Activated naive CD4-positive, alpha-beta T cell treated with anti-CD3 and anti-CD28 coated beads, Interleukin-2, amount 50 U/mL, for 16 hours (primary cell): ENCODE results near the gene DNLZ.

Experiments used
- DNase-seq: peaks from one replicate; pipeline ENCODE4 v3.0.0-alpha.2; 2020

DNLZ gene

DNA sequence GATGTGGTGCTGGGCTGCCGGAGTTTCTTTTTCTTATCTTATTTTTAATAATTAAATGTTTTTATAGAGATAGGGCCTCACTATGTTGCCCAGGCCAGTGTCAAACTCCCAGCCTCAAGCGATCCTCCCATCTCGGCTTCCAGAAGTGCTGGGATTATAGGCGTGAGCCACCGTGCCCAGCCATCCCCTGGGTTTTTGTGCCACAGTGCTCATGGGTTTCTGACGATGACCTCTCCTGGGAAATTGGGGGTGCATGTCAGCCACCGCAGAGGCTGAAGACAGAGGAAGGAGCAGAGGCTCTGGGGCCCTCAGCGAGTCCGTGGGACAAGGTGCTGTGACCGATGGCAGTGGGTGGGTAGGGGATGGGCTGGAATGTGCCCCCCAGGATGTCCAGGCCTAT is 21.8 kb downstream of the DNLZ start:
- DNase-seq: no peak

DNA sequence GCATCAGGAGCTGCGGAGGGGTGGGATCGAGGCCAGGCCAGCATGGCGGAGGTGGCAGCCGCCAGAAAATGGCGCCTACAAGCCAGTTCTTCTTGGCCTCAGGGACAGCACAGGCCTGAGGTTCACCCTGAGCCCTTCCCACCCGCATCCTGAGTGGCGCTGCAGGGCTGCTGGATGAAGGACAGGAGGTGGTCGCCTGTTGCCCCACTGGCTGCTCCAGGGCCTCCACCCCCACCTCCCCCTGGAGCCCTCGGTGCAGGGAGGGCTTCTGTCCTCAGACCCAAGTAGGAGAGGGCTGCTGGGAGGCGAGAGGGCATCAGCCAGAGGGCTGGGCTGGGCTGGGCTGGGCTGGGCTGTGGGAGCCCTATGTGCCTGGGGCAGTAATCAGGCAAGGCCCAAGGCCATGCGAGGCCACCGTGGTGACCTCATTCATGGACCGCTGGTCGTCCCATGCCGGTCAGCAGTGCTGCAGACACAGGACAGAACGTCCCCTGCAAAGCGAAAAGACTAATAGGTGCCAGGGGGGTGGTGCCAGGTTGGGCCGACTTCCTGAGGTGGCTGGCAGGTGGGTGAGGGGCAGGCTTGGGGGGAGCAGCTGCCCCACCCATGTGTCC is 22.4 kb downstream of the DNLZ start:
- no peak for DNase-seq

DNA sequence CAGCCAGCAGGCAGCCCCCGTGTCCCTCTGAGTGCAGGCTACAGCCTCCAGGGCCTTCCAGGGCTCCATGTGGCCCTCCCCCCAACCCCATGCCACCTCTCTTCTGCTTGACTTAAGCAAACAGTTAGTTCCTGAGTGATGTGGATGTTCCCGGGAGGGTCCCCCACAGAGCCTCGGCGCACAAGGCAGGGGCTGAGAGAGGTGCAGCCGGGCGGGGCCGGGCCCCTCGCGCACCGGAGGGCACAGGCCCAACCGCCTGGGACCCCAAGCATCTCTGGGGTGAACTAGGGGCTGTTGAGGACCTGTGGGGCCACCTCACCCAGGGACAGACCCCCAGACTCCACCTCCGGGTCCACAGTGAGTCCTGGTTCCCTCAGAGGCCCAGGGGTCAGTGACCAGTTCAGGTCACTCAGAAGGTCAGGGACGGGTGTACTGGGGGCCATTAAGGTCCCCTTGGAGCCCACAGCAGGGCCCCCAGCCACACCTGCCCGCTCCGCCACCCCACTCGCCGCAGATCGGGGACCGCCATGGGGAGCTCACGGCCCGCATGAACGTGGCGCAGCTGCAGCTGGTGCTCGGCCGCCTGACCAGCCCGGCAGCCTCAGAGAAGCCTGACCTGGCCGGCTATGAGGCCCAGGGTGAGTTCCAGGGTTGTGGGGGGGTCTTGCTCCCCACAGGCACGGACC is 23.0 kb downstream of the DNLZ start:
- no peak for DNase-seq

DNA sequence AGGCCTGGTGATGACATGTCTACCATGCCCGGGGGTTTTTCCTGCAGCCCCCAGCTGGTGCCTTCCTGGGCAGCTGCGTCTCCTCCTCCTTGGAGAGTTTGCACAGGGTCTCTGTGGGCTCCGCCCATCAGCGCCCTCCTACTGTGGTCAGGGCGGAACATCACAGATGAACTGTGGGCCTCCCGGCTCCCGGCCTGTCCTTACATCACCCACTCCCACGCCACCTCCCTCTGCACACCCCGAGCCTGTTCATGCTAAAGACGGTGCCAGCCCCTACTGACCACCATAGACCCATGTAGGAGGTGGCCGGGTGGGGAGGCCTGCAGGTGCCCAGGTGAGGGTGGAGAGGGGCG is 23.6 kb downstream of the DNLZ start:
- DNase-seq: no peak

DNA sequence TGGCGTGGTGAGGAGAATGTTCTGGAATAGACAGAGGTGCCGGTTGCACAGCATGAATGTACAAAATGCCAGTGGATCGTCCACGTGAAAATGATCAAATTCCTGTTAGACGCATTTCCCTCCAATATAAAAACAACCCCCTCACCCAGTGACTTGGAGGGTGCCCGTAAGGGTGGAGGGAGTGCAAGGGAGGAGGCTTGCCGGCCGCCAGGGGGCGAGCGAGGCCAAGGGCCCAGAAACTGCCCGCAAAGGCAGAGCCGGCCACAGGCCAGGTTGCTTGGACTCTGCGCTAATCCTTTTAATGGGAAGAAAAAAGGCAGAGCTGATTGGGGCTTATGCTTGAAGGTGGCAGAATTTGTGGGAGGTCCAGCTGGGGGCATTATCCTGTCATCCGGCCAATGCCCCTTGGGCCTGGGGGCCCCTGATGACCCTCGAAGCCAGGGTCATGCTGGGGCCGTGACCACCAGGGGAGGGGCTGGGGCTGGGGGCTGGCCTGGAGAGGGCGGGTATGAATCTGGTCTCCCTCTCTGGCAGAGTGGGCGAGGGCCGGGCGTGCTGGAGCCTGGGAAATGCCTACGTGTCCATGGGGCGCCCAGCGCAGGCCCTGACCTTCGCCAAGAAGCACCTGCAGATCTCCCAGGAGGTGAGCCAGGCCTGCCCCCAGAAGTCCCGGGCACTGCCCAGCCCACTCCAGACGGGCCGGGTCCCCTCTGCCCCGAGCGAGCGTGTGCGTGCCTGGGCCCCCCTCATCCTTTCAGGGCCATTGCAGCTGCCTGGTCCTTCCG is 24.2 kb downstream of the DNLZ start:
- no peak for DNase-seq

DNA sequence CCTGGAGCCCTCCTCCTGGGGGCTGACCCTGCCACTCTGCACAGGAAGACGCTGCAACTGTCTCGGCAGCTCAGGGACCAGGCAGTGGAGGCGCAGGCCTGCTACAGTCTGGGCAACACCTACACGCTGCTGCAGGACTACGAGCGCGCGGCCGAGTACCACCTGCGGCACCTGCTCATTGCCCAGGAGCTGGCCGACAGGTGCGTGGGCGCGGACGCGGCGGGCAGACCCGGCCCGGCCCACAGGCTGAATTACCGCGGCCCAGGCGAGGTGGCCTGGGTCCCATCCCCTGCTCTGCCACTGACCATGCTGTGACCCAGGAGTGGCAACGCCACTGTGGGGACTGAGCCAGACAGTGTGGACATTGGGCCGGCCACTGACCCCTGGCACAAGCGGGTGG is 25.0 kb downstream of the DNLZ start:
- no peak for DNase-seq

DNA sequence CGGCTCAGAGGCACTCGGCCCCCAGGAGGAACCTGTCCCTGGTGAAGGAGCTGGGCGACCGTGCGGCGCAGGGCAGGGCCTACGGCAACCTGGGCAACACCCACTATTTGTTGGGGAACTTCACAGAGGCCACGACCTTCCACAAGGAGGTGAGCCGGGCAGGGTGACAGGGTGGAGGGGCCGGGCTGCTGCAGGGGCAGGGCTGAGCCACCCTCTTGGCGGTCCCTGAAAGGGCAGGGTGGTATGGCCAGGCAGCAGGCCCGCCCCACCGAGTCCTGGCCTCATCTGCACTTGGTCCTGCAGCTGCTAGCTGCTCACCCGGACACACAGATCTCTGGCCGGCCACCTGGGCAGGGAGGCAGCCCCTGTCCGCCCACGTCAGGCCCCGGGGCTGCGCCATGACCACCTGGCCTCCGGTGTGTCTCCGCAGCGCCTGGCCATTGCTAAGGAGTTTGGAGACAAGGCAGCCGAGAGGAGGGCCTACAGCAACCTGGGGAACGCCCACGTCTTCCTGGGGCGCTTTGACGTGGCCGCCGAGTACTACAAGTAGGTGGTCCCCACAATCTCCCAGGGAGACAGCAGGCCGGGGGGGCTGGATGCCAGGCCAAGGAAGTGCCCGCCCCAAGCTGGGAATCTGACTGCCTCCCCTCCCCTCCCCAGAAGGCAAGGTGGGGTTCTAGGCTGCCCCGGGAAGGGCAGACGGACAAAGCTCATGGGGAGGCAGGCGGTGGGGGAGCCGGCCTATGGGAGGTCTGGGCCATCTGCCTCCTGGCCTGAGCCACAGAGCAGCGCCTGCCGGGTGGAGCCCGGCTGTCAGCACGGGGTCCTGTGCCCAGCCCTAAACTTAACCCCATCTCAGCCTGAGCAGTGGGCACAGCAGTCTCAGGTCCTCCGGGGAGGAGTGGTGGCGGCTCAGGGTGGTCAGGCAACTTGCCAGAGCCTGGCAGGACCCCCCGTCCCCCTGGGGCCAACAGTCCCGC is 25.8 kb downstream of the DNLZ start:
- no peak for DNase-seq

DNA sequence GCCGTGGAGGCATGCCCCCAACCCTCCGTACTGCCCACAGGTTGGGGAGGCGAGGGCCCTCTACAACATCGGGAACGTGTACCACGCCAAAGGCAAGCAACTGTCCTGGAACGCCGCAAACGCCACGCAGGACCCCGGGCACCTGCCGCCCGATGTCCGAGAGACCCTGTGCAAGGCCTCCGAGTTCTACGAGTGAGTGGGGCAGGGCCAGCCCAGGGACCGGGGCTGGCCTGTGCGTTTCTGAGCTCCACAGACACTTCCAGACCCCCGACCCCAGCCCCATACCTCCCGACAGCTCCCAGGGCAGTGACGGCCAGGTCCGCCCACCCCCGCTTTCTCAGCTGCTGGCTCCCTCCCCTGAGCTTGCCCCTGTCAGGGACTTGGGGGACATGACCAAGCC is 26.7 kb downstream of the DNLZ start:
- no peak for DNase-seq

DNA sequence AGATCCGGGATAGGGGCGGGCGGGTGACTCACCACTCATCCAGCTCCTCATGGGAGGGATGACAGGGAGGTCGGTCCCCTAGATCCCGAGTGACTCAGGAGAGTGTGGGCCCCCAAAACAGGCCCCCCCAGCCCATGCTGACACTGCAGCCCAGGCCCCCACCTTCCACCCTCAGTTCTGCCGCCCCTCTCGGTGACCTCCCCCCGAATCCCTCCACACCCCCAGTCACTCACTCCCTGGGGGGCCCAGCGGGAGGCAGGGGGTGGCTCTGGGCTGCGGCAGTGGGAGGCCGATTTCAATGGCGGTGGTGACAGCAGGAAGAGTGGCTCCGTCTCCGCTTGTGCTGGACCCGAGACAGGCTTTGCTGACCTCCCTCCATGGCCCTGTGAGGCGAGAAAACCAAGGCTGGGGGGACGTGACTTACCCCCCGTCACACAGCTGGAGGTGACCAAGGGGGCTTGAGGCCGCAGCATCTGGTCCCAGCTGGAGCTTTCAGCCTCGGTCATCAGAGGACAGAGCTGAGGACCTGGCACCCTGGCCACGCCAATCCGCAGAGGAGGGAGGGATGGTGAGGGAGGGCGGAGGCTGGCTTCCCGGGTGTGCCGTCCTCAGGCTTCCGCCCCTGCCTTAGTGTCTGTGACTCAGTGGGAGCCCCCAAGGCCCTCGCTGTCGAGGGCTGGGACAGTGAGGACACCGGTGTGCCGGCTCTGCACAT is 27.2 kb downstream of the DNLZ start:
- DNase-seq: no peak

DNA sequence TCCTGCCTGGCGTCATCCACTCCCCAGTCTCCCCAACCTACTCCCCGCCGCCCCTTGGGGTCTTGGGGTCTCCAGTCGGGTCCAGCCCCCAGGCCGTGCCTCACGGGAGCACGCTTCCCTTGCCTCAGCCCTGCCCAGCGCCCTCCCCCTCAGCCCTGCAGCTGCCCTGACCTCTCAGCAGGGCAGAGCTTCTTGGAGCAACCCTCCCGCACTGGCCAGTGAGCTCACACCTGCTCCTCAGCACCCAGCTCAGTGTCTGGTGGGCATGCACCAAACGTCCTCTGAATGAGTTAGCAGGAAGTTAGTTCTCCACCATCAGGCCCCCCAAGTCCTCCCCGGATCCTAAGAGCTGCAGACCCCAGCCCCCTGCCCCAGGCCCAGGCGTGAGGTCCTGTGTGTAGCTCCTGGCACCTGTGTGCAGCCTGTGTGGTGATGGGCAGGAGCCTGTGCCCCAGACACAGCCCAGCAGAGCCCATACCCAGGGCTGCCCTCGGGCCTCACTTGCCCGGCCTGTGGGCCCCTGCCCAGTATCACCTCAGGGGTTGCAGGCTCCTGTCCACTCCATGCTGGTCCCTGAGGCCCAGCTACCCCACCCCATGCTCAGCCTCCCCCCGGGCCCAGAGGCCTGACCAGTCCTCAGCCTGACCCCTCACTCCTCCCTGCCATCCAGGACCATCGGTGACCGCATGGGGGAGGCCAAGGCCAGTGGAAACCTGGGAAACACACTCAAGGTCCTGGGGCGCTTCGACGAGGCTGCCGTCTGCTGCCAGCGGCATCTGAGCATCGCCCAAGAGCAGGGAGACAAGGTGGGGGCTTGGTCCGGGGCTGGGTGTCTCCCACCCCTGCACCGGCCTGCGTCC is 28.0 kb downstream of the DNLZ start:
- no peak for DNase-seq

DNA sequence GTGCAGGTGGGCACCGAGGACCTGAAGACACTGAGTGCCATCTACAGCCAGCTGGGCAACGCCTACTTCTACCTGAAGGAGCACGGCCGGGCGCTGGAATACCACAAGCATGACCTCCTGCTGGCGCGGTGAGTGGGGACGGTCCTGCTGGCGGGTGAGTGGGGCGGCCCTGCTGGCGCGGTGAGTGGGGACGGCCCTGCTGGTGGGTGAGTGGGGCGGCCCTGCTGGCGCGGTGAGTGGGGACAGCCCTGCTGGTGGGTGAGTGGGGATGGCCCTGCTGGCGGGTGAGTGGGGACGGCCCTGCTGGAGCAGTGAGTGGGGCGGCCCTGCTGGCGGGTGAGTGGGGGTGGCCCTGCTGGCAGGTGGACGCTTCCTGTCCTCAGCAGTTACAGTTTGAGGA is 29.0 kb downstream of the DNLZ start:
- DNase-seq: no peak

DNA sequence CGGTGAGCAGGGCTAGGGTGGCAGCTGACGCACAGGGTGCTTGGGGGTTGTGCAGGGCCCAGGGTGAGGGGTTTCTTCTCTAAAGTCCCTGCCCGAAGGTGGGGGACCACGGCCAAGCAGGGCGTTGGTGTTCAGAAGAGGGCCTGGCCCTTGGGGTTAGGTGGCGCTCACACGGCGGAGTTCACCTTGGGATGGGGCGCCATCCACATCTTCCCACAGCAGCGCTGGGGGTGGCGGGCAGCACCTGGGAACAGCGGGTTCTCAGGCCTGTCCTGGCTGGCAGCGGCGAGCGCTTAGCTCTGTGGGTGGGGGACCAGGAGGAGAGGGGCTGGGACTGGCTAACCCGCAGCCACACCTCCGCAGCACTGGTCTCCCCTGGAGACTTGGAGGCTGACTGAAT is 30.1 kb downstream of the DNLZ start:
- DNase-seq: no peak

DNA sequence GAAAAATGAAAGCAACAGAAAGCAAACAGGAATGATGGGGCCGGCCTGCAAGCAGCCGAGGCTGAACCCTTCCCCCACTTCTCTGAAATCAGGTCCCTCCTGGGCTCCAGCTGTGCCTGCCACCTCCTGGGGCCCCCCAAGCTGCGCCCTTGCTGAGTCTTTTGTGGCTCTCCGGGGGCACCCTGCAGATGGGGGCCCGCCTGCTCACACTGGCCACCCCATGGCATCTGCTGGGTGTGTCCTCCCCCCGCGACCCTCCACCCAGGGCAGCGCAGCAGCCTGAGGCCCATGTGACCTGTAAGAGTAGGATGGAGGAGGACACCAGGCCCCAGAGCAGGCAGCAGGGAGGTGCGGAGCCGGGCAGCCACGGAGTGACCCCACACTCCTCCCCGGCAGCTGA is 30.5 kb downstream of the DNLZ start:
- no peak for DNase-seq

DNA sequence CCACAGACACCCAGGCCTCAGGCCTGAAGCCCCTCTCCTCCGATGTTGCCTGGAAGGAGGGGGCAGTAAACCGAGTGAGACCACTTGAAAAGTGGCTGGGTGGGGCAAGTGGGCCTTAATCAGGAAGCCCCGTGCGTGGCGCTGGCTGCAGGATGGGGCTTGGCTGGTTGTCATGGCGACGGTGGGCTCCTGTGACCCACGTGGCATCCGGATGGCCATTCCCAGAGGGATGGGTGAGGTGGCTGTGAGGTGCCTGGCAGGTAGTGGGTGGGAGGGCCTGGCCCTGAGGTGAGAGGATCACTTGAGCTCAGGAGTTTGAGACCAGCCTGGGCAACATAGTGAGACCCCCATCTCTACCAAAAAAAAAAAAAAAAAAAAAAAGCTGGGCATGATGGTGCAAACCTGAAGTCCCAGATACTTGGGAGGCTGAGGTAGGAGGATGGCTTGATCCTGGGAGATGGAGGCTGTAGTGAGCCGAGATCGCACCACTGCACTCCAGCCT is 31.0 kb downstream of the DNLZ start:
- DNase-seq: no peak

DNA sequence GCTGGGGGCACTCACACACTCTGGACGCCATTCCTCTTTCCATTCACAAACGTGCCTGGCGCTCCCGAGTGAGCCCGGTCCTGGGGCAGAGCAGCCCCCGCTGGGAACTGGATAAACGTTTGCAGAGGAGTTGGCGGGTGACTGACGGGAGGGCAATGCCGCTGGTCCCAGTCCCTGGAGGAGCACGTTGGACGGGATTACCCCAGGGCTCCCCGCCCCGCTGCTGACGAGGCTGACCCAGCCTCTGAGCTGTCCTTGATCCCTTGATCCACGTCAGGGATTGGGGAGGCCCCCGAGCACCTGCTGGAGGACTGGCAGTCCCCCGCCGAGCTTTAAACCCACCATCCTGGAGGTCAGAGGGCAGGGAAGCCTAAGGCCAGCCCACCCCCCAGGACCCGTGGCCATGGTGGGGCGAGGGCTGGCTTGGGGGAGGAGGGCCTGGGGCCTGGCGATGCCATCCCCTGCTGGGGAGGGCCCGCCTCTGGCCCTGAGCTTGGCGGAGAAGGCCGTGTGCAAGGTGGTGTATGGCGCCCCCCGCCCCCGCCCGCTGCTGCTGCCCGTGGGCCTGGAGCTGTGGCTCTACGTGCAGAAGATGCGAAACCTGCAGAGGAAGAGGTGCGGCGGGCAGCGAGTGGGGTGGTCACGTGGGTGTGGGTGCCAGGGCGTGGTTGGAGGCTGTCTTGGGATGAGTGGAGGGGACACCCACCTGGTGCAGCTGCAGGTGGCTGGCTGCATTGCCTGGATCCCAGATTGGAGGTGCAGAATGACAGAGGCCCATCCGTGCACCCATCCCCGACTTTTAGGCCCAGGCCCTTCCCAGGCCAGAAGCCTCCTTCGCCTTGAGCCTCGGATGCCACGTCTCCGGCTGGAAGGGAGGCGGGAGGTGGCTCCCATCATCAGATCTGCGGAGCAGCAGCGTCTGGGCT is 31.7 kb downstream of the DNLZ start:
- no peak for DNase-seq

DNA sequence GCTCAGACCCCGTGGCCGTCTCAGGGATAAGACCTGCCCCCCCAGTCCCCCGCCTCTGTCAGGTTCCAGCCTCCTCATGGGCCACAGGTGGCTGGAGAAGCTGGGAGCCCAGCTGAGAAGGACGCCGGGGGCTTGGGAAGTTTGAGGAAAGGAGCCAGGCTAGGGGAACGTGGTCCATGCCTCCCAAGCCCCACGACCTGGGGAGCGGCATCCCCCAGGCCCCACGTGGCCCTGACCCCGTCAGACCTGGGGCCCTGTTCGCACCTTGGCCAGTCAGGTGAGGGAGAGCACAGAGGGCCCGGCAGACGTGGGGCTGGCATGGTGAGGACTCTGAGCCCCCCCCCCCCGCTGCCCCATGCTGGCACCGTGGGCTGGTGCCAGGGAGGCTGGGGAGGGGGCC is 32.5 kb downstream of the DNLZ start:
- DNase-seq: no peak

DNA sequence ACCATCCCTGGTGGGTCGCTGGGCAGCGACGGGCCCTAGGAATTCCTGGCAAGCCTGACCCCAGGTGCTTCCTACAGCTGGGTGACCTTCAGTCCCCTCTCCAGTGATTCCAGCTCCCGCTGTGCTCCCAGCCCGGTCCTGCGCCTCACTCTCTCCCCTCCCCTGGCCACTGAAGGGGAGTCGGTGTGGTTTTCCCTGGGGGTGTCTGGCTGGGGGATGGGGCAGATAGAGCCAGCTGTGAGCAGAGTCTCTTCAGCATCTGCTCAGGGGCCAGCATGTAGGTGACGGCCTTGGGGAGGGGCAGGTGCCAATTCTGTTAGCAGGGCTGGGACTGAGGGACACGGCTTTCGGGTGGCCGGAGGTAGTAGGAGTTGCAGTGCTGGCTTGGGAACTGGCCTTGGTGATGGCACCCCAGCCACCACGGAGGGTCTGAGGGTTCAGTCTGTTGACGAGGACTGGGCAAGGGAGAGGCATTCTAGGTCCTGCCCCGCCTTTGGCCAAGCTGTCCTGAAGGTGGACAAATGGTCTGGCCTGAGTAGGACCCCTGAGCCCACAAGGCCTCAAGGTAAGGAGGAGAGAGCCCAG is 33.0 kb downstream of the DNLZ start:
- no peak for DNase-seq

DNA sequence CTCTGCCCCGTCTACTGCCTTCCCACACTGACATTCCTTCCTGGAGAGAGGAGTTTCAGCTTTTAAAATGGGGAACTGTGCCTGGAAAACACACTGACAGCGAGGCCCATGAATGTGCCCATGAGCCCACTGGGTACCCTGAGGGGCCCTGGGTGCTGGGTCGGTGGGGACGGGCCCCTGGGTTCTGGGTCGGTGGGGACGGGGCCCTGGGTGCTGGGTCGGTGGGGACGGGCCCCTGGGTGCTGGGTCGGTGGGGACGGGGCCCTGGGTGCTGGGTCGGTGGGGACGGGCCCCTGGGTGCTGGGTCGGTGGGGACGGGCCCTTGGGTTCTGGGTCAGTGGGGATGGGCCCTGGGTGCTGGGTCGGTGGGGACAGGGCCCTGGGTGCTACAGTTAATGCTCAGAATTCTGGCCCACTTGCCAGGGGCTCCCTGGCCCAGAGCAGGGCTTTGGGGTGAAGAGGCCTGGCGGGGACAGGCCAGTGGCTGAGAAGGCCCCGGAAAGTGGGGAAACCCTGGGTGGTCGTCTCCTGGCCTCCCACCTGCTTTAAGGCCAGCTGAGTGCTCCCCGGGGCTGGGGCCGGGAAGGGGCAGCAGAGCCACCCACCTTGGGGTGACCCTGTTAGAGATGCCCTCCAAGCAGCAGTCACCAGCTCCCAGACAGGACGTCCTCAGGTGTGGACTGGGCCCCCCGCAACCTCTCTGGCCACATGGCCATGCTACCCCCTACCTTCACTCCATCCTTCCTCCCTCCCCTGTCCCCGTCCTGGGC is 33.7 kb downstream of the DNLZ start:
- DNase-seq: no peak

DNA sequence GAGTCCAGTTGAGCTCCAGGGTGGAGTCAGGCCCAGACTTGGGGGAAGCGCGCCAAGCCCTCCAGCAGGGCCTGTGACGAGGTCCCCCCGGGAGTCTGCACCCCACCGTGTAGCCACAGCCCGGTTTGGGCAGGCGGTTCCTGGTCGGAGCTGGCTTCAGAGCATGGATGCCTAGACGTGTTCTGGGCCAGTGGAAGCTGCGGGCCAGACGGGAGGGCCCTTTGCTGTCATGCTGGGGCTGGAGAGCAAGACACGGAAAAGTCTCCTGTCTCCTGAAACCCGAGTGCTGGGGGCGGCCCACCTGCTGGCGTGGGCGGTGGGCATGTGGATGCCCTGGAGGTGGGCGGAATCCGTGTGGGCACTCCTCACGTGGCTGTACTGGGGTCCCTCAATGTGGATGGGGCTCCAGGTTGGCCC is 34.3 kb downstream of the DNLZ start:
- DNase-seq: no peak
